Keratinocyte (primary cell): ENCODE data around the gene LRRC4C. TPM values are rescaled to one million over a fixed set of nuclear protein-coding genes. Genes with fewer than 3 reads are reported as not detected.
"Not testable (repeated sequence)": the region's sequence is repeated elsewhere in the genome, so short reads cannot be mapped to it uniquely, and the experiment has no call there.

Experiments used
- DNase-seq: peaks from one replicate; pipeline ENCODE4 v3.0.0-alpha.2; 2011; ENCODE audit warnings: low read depth, missing footprints, low spot score
- FAIRE-seq: peaks from 2 replicates; lab custom pipeline; 2011; peaks lifted over from hg19 to GRCh38; lab: Jason Lieb, UNC
- H2AFZ ChIP-seq: 2 replicates; pipeline ENCODE4 v1.6.0; 2012; ENCODE audit warnings: low read length, control low read depth, inconsistent platforms; ENCODE audit not compliant: control insufficient read depth
- H3K27ac ChIP-seq: 2 replicates; pipeline ENCODE4 v1.5.1; 2011; ENCODE audit warnings: low read length; ENCODE audit not compliant: control insufficient read depth, insufficient read depth
- H3K27me3 ChIP-seq: 3 replicates; pipeline ENCODE4 v1.6.0; 2011; ENCODE audit warnings: low read length; ENCODE audit not compliant: control insufficient read depth, insufficient read depth; ENCODE audit errors: extremely low read depth
- H3K36me3 ChIP-seq, 2 experiments: 2 replicates in 1 of 2; 3 replicates in 1 of 2; pipeline ENCODE4 v1.5.1; 2011; ENCODE audit warnings: low read length in 2 of 2, mild to moderate bottlenecking in 1 of 2; ENCODE audit not compliant: control insufficient read depth in 2 of 2, insufficient read depth in 2 of 2; ENCODE audit errors: extremely low read depth in 1 of 2
- H3K4me1 ChIP-seq: 3 replicates; pipeline ENCODE4 v1.5.1; 2011; ENCODE audit warnings: low read length; ENCODE audit not compliant: control insufficient read depth, insufficient read depth; ENCODE audit errors: extremely low read depth
- H3K4me2 ChIP-seq: 3 replicates; pipeline ENCODE4 v1.6.0; 2011; ENCODE audit warnings: low read depth, low read length; ENCODE audit not compliant: control insufficient read depth, insufficient read depth; ENCODE audit errors: extremely low read depth
- H3K4me3 ChIP-seq, 3 experiments: fragments of 200-600 bp in 1 of 3; sonication (generic) in 1 of 3; 2 replicates in 2 of 3; 3 replicates in 1 of 3; pipeline ENCODE4 v1.5.1; 2011 to 2016; ENCODE audit warnings: low read length in 3 of 3, mild to moderate bottlenecking in 3 of 3, control low read depth in 2 of 3, inconsistent platforms in 1 of 3, low read depth in 1 of 3, mixed read lengths in 1 of 3, mixed run types in 1 of 3, moderate library complexity in 1 of 3; ENCODE audit not compliant: control insufficient read depth in 2 of 3, insufficient read depth in 2 of 3; ENCODE audit errors: extremely low read depth in 1 of 3
- H3K79me2 ChIP-seq: 2 replicates; pipeline ENCODE4 v1.6.0; 2012; ENCODE audit warnings: low read length; ENCODE audit not compliant: control insufficient read depth, insufficient read depth
- H3K9ac ChIP-seq: 3 replicates; pipeline ENCODE4 v1.6.0; 2011; ENCODE audit warnings: low read length; ENCODE audit not compliant: control insufficient read depth, insufficient read depth; ENCODE audit errors: extremely low read depth
- H3K9me1 ChIP-seq: 3 replicates; pipeline ENCODE4 v1.6.0; 2011; ENCODE audit warnings: low read length; ENCODE audit not compliant: control insufficient read depth, insufficient read depth; ENCODE audit errors: extremely low read depth
- H3K9me3 ChIP-seq: 2 replicates; pipeline ENCODE4 v1.5.1; 2012; ENCODE audit warnings: low read depth, low read length; ENCODE audit not compliant: control insufficient read depth
- H4K20me1 ChIP-seq: 3 replicates; pipeline ENCODE4 v1.6.0; 2011; ENCODE audit warnings: low read length; ENCODE audit not compliant: control insufficient read depth, insufficient read depth; ENCODE audit errors: extremely low read depth
- EZH2 ChIP-seq: IDR thresholded peaks from one replicate; pipeline ENCODE4 v1.6.1; 2012; ENCODE audit warnings: inconsistent platforms, mild to moderate bottlenecking, low read length, moderate library complexity
- dilution Hi-C: fragments of 300-500 bp; cut with MboI; formaldehyde crosslinking; loops from one replicate; pipeline ENCODE4 v1.7.0; 2020; ENCODE audit warnings: low sequenced_read_pairs; ENCODE audit not compliant: extremely low pct_ligation_motif_present
- polyA plus RNA-seq, 5 experiments: library from polyadenylated mRNA; depleted of rRNA in 3 of 5; stranded (reverse) in 3 of 5; stranded (forward) in 1 of 5; unstranded in 1 of 5; fragments of >200 nt; gene quantifications; 1 replicate in 1 of 5; 2 replicates in 3 of 5; 3 replicates in 1 of 5; pipeline versions ENCODE4 v1.2.1 to v1.2.3, GENCODE V29; 2011 to 2012; ENCODE audit warnings: missing spikeins in 2 of 5, low read depth in 1 of 5, low replicate concordance in 1 of 5
- TF ChIP-seq, protein P1 (sequence below), 3 experiments: IDR thresholded peaks in 1 of 3; conservative IDR thresholded peaks in 1 of 3; optimal IDR thresholded peaks in 1 of 3; 2 replicates in 2 of 3; 3 replicates in 1 of 3; pipeline versions ENCODE3 to v1.5.1; 2011; ENCODE audit warnings: low read length in 3 of 3, mild to moderate bottlenecking in 3 of 3, moderate library complexity in 2 of 3, control low read depth in 1 of 3, inconsistent platforms in 1 of 3; ENCODE audit not compliant: insufficient read depth in 2 of 3; ENCODE audit errors: extremely low read depth in 1 of 3

Gene LRRC4C
- polyA plus RNA-seq, 1 donor (not counting 4 experiments of a cell fraction or from before 2014, with no cell fraction given) = not detected

DNA sequence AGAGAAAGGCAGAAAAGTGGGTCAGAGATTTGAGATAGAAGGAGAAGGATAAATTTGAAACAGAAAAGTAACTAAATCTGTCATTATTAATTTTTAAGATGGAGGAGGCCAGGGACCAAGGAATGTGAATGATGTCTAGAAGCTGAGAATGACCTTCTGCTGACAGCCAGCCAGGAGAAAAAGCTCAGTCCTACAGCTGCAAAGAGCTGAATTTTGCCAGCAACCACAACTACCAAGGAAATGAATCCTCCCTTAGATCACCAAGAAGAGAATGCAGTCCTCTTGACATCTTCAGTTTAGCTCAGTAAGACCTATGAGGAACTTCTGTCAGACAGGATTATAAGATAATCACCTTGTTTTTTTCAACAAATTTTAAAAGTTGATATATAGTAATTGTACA is 538.2 kb downstream of the LRRC4C start:
- H3K9me3 ChIP-seq = no peaks in the 10 kb centered on the region
- no peak overlapping the region for H3K27ac ChIP-seq
- H4K20me1 ChIP-seq = no peaks in the 10 kb centered on the region
- no peak overlapping the region for H3K9ac ChIP-seq
- H2AFZ ChIP-seq = no peak overlapping the region
- FAIRE-seq = no peak
- H3K4me2 ChIP-seq = no peak overlapping the region
- DNase-seq = no peak
- H3K36me3 ChIP-seq = no peaks in the 10 kb centered on the region
- TF ChIP-seq, protein P1, sequence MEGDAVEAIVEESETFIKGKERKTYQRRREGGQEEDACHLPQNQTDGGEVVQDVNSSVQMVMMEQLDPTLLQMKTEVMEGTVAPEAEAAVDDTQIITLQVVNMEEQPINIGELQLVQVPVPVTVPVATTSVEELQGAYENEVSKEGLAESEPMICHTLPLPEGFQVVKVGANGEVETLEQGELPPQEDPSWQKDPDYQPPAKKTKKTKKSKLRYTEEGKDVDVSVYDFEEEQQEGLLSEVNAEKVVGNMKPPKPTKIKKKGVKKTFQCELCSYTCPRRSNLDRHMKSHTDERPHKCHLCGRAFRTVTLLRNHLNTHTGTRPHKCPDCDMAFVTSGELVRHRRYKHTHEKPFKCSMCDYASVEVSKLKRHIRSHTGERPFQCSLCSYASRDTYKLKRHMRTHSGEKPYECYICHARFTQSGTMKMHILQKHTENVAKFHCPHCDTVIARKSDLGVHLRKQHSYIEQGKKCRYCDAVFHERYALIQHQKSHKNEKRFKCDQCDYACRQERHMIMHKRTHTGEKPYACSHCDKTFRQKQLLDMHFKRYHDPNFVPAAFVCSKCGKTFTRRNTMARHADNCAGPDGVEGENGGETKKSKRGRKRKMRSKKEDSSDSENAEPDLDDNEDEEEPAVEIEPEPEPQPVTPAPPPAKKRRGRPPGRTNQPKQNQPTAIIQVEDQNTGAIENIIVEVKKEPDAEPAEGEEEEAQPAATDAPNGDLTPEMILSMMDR (optimal IDR thresholded peaks at IDR 0.05 in 1 of 3, IDR thresholded peaks at IDR 0.05 in 1 of 3, conservative IDR thresholded peaks at IDR 0.05 in 1 of 3; ENCODE audit: extremely low read depth in 1 of 3, insufficient read depth in 2 of 3, low read length in 3 of 3) = no peak
- no peak for TF ChIP-seq EZH2
- H3K4me3 ChIP-seq = no peak overlapping the region
- H3K9me1 ChIP-seq = no peaks in the 10 kb centered on the region
- H3K27me3 ChIP-seq = no peaks in the 10 kb centered on the region
- H3K4me1 ChIP-seq = no peaks in the 10 kb centered on the region
- H3K79me2 ChIP-seq = no peaks in the 10 kb centered on the region
- dilution Hi-C loops = no loop called here

DNA sequence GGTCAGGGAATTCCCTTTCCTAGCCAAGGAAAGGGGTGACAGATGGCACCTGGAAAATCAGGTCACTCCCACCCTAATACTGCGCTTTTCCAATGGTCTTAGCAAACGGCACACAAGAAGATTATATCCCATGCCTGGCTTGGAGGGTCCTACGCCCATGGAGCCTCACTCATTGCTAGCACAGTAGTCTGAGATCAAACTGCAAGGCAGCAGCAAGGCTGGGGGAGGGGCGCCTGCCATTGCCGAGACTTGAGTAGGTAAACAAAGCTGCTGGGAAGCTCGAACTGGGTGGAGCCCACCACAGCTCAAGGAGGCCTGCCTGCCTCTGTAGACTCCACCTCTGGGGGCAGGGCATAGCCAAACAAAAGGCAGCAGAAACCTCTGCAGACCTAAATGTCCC is 548.7 kb downstream of the LRRC4C start:
- H3K4me1 ChIP-seq, H3K79me2 ChIP-seq, FAIRE-seq, H3K27ac ChIP-seq, DNase-seq, H3K36me3 ChIP-seq, H3K27me3 ChIP-seq, H3K4me3 ChIP-seq, H3K9me1 ChIP-seq, dilution Hi-C loops, H4K20me1 ChIP-seq, H3K9ac ChIP-seq, H3K9me3 ChIP-seq, H2AFZ ChIP-seq, H3K4me2 ChIP-seq: not testable (repeated sequence)

DNA sequence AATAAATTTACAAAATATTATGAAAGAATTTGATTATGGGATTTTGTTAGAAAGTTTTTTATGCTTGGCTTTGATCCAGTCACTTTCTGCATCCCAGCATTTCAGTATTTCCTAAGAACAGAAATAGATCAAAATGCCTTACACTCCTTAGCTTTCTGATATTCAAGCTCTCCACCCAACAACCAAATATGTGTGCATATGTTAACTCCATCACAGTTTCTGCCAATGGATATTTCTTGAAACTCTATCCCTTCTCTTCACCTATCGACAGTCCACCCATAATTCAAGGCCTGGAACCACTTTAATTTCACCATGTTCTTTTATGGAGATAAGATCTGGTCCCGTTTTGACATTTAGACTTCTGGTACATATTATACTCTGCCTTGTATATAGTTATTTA is 565.0 kb downstream of the LRRC4C start:
- Histone ChIP-seq H4K20me1 (no peaks in the 10 kb centered on the region), H3K79me2 (no peaks in the 10 kb centered on the region), H3K27me3 (no peaks in the 10 kb centered on the region), H3K9ac (no peak overlapping the region), H2AFZ (no peak overlapping the region), H3K9me3 (no peaks in the 10 kb centered on the region), H3K36me3 (no peaks in the 10 kb centered on the region), H3K9me1 (no peaks in the 10 kb centered on the region), H3K27ac (no peak overlapping the region), H3K4me2 (no peak overlapping the region), H3K4me3 (no peak overlapping the region), H3K4me1 (no peaks in the 10 kb centered on the region)
- DNase-seq (no peak), FAIRE-seq (no peak)
- dilution Hi-C loops = no loop called here
- TF ChIP-seq, protein P1 (optimal IDR thresholded peaks at IDR 0.05 in 1 of 3, IDR thresholded peaks at IDR 0.05 in 1 of 3, conservative IDR thresholded peaks at IDR 0.05 in 1 of 3; ENCODE audit: extremely low read depth in 1 of 3, insufficient read depth in 2 of 3, low read length in 3 of 3) = no peak
- TF ChIP-seq EZH2 = no peak
